Mammary epithelial cell (primary cell): ENCODE data around the gene LIPN.

ENCODE experiments used
- EZH2 ChIP-seq: IDR thresholded peaks from 2 replicates; pipeline ENCODE4 v1.6.1; 2012; ENCODE audit warnings: low read length, inconsistent platforms, borderline replicate concordance
- TF ChIP-seq, protein P1 (sequence below), 2 donors: IDR thresholded peaks in 1 of 2; conservative IDR thresholded peaks in 1 of 2; 2 replicates each; pipeline ENCODE4 v1.5.1; 2011 to 2012; ENCODE audit warnings: inconsistent platforms in 2 of 2, low read length in 2 of 2, mild to moderate bottlenecking in 2 of 2, control low read depth in 1 of 2, low read depth in 1 of 2; ENCODE audit not compliant: insufficient read depth in 1 of 2; ENCODE audit errors: extremely low read depth in 1 of 2

GRCh38 chr10:88744002-88744401 lies 15.8 kb upstream of the LIPN start:
- TF ChIP-seq, protein P1, sequence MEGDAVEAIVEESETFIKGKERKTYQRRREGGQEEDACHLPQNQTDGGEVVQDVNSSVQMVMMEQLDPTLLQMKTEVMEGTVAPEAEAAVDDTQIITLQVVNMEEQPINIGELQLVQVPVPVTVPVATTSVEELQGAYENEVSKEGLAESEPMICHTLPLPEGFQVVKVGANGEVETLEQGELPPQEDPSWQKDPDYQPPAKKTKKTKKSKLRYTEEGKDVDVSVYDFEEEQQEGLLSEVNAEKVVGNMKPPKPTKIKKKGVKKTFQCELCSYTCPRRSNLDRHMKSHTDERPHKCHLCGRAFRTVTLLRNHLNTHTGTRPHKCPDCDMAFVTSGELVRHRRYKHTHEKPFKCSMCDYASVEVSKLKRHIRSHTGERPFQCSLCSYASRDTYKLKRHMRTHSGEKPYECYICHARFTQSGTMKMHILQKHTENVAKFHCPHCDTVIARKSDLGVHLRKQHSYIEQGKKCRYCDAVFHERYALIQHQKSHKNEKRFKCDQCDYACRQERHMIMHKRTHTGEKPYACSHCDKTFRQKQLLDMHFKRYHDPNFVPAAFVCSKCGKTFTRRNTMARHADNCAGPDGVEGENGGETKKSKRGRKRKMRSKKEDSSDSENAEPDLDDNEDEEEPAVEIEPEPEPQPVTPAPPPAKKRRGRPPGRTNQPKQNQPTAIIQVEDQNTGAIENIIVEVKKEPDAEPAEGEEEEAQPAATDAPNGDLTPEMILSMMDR (conservative IDR thresholded peaks at IDR 0.05 in 1 of 2, IDR thresholded peaks at IDR 0.05 in 1 of 2; ENCODE audit: extremely low read depth in 1 of 2, insufficient read depth in 1 of 2, low read depth in 1 of 2, low read length in 2 of 2), result peak in 1 of 2 donors; percentile 45
- no peak for TF ChIP-seq EZH2
